ENCODE results near the gene WDR74. TPM values are rescaled to one million over a fixed set of nuclear protein-coding genes. Genes with fewer than 3 reads are reported as not detected.

Gene WDR74
- total and polyA plus RNA-seq, 9 of the 15 experiments (the other 6 are each of a cell fraction or from before 2014, with no cell fraction given) = 32.7 to 210 (median 114) TPM

DNA sequence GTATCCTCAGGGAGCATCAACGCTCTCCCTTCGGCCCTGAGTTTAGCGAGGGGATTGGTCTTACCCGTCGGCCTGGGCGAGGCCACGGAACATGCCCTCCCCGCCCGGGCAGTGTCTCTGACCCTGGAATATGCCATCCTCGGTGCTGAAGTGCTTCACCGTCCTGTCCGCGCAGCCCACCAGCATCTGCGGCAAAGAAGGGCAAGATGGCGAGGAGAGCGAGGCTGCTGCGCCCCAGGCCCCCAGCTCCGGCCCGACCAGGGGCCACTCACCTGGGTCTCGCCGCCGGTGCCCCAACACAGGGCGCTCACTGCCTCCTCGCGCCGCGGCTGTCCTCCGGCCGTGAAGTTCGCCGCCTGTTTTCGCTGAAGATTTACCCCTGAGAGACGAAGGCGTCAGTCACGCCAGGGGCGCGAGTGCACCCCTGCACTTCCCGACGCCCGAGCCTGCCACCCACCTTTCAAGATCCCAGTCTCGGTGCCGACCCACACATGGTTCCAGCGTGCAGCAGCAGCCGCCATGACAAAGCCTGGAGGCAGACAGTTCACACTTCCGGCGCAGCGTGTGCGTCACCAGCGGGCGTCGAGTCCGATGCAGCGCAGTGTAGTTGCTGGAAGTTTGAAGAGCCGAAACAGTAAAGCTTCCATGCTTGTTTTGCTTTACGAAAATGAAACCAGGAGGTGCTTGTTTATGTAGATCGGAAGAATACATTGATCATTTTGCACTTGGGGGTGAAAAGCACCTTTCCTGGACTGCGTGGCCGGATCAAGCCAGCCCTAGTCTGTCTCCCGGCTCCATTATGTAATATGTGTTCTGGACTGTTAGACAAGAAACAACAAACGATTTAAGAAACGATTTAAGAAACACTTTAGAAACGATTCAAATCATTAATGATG is at the start of gene WDR74 (continued):
- TF ChIP-seq MGA (IDR thresholded peaks at IDR 0.05) = no peak; the same call in 1 of the 2 replicates
- no peak for TF ChIP-seq NR4A1 (CRISPR knock-in tag; IDR thresholded peaks at IDR 0.05)
- 0 out of 2 replicates have a peak, but pooled peaks have one; percentile 36 for TF ChIP-seq NR4A1 (tag; IDR thresholded peaks at IDR 0.05)
- peak; percentile 88 for TF ChIP-seq KDM5B (IDR thresholded peaks at IDR 0.05; ENCODE audit: insufficient replicate concordance, low read depth, low read length)
- TF ChIP-seq SMAD3 (CRISPR knock-in tag; conservative IDR thresholded peaks at IDR 0.05) = no peak
- TF ChIP-seq FOXJ2 (tag; IDR thresholded peaks at IDR 0.05) = 0 out of 2 replicates have a peak, but pooled peaks have one; percentile 16
- TF ChIP-seq AFF1 (IDR thresholded peaks at IDR 0.05; ENCODE audit: low read depth in 1 of 2, partially characterized antibody in 2 of 2) = peak; percentile 6 to 68
- TF ChIP-seq LCOR (CRISPR knock-in tag; IDR thresholded peaks at IDR 0.05) = peak; percentile 48; the same call in 1 of the 2 replicates
- 0 out of 4 replicates have a peak, but pooled peaks of 1 of the 2 experiments have one; percentile 54 for TF ChIP-seq SRF (CRISPR knock-in tag; IDR thresholded peaks at IDR 0.05)

All from K562 (cell line).